IMR-90 (cell line): Measurements from ENCODE around the gene TELO2. TPM values are rescaled to one million over a fixed set of nuclear protein-coding genes. Genes with fewer than 3 reads are reported as not detected.

Source experiments
- ATAC-seq: fragments of 200-7000 bp; cut with Tn5 transposase; 2 replicates; pipeline ENCODE4 v1.9.1; 2020; ENCODE audit warnings: low read depth, mild to moderate bottlenecking, moderate library complexity
- BruUV-seq: library from RNA; stranded (reverse); fragments of 400-500 nt; replicated peaks from 2 replicates; lab custom pipeline; 2021; lab: Mats Ljungman, UMichigan
- CTCF ChIA-PET: fragments of 300-600 bp; formaldehyde crosslinking; extraction: SDS; loops from one replicate; lab custom pipeline; 2021; ENCODE audit warnings: antibody characterized with exemption; lab: Yijun Ruan, JAX
- POLR2A ChIA-PET: fragments of 300-600 bp; sonication (Branson Sonifier 250); formaldehyde crosslinking; loops from one replicate; lab custom pipeline; 2022; ENCODE audit warnings: antibody characterized with exemption; ENCODE audit not compliant: unreplicated experiment; lab: Charles Lee
- DNase-seq: peaks from one replicate; pipeline ENCODE4 v3.0.0; 2013
- H2AFZ ChIP-seq: replicated peaks from 2 replicates; pipeline ENCODE3; 2013; ENCODE audit warnings: low read length, mild to moderate bottlenecking; ENCODE audit not compliant: poor library complexity
- H2AK5ac ChIP-seq: 2 replicates; pipeline ENCODE4 v1.6.1; 2013; ENCODE audit warnings: low read depth, low read length, inconsistent platforms
- H2AK9ac ChIP-seq: replicated peaks from 2 replicates; pipeline ENCODE3; 2013; ENCODE audit warnings: mild to moderate bottlenecking, low read depth, low read length, moderate library complexity; ENCODE audit not compliant: poor library complexity
- H2BK120ac ChIP-seq: 2 replicates; pipeline ENCODE4 v1.6.1; 2013; ENCODE audit warnings: low read depth, low read length, inconsistent platforms
- H2BK15ac ChIP-seq: 3 replicates; pipeline ENCODE4 v1.6.1; 2013; ENCODE audit warnings: low read depth, low read length, inconsistent platforms
- H2BK20ac ChIP-seq: 2 replicates; pipeline ENCODE4 v1.6.1; 2013; ENCODE audit warnings: low read depth, mild to moderate bottlenecking, inconsistent platforms, low read length, moderate library complexity
- H2BK5ac ChIP-seq: 2 replicates; pipeline ENCODE4 v1.6.1; 2013; ENCODE audit warnings: mild to moderate bottlenecking, low read depth, low read length, inconsistent platforms; ENCODE audit not compliant: poor library complexity, severe bottlenecking
- H3K14ac ChIP-seq: replicated peaks from 2 replicates; pipeline ENCODE4 v1.6.1; 2013; ENCODE audit warnings: low read depth, low read length, inconsistent platforms
- H3K18ac ChIP-seq: 2 replicates; pipeline ENCODE4 v1.6.1; 2013; ENCODE audit warnings: low read depth, low read length, control low read depth
- H3K23ac ChIP-seq: 2 replicates; pipeline ENCODE4 v1.6.1; 2013; ENCODE audit warnings: low read depth, low read length, inconsistent platforms
- H3K27ac ChIP-seq: 2 replicates; pipeline ENCODE4 v1.5.1; 2013; ENCODE audit warnings: mild to moderate bottlenecking, control low read depth, low read length; ENCODE audit not compliant: insufficient read depth
- H3K27me3 ChIP-seq: 2 replicates; pipeline ENCODE4 v1.6.1; 2013; ENCODE audit warnings: low read length; ENCODE audit not compliant: control insufficient read depth, insufficient read depth
- H3K36me3 ChIP-seq: 2 replicates; pipeline ENCODE4 v1.6.1; 2013; ENCODE audit warnings: low read length, mixed read lengths; ENCODE audit not compliant: control insufficient read depth, insufficient read depth
- H3K4ac ChIP-seq: 2 replicates; pipeline ENCODE4 v1.6.1; 2013; ENCODE audit warnings: low read depth, low read length, inconsistent platforms
- H3K4me1 ChIP-seq: 2 replicates; pipeline ENCODE4 v1.6.1; 2013; ENCODE audit warnings: low read length, mixed read lengths; ENCODE audit not compliant: control insufficient read depth, insufficient read depth
- H3K4me2 ChIP-seq: 2 replicates; pipeline ENCODE4 v1.6.1; 2013; ENCODE audit warnings: low read depth, mild to moderate bottlenecking, control low read depth, low read length, moderate library complexity
- H3K4me3 ChIP-seq: 2 replicates; pipeline ENCODE4 v1.5.1; 2013; ENCODE audit warnings: low read depth, mild to moderate bottlenecking, control low read depth, low read length, moderate library complexity; ENCODE audit not compliant: insufficient read depth
- H3K56ac ChIP-seq: 2 replicates; pipeline ENCODE4 v1.6.1; 2013; ENCODE audit warnings: low read length, inconsistent platforms; ENCODE audit not compliant: insufficient read depth; ENCODE audit errors: extremely low read depth
- H3K79me1 ChIP-seq, 2 experiments: 2 replicates each; pipeline ENCODE4 v1.6.1; 2013; ENCODE audit warnings: low read length in 2 of 2, inconsistent platforms in 1 of 2, low read depth in 1 of 2
- H3K9ac ChIP-seq: 2 replicates; pipeline ENCODE4 v1.6.1; 2013; ENCODE audit warnings: low read depth, low read length, control low read depth
- H3K9me1 ChIP-seq: 2 replicates; pipeline ENCODE4 v1.6.1; 2013; ENCODE audit warnings: low read length, inconsistent platforms; ENCODE audit not compliant: insufficient read depth
- H3K9me3 ChIP-seq: 2 replicates; pipeline ENCODE4 v1.6.1; 2013; ENCODE audit warnings: low read length; ENCODE audit not compliant: control insufficient read depth, insufficient read depth
- H4K20me1 ChIP-seq: 2 replicates; pipeline ENCODE4 v1.6.1; 2013; ENCODE audit warnings: low read length, inconsistent platforms; ENCODE audit not compliant: insufficient read depth
- H4K5ac ChIP-seq: 2 replicates; pipeline ENCODE4 v1.6.1; 2013; ENCODE audit warnings: mild to moderate bottlenecking, low read depth, low read length, control low read depth
- H4K8ac ChIP-seq, 2 experiments: 2 replicates each; pipeline ENCODE4 v1.6.1; 2013; ENCODE audit warnings: low read depth in 2 of 2, low read length in 2 of 2, control low read depth in 1 of 2, inconsistent platforms in 1 of 2
- H4K91ac ChIP-seq: 2 replicates; pipeline ENCODE4 v1.6.1; 2013; ENCODE audit warnings: low read depth, low read length, inconsistent platforms; ENCODE audit not compliant: insufficient read depth
- BHLHE40 ChIP-seq: fragments of 150-350 bp; IDR thresholded peaks from 2 replicates; pipeline ENCODE4 v1.6.1; 2016; ENCODE audit warnings: mild to moderate bottlenecking, low read depth, low read length
- CEBPB ChIP-seq: IDR thresholded peaks from 2 replicates; pipeline ENCODE4 v1.6.1; 2012; ENCODE audit warnings: low read depth, low read length, improper control_type of control experiment
- CHD1 ChIP-seq: IDR thresholded peaks from 2 replicates; pipeline ENCODE4 v1.6.1; 2012; ENCODE audit warnings: low read depth, low read length, improper control_type of control experiment
- CTCF ChIP-seq: conservative IDR thresholded peaks from 2 replicates; pipeline ENCODE4 v1.5.1; 2012; ENCODE audit warnings: mild to moderate bottlenecking, low read depth, low read length, improper control_type of control experiment
- ELK1 ChIP-seq: fragments of 150-350 bp; IDR thresholded peaks from 2 replicates; pipeline ENCODE4 v1.6.1; 2016; ENCODE audit warnings: low read depth, mild to moderate bottlenecking, low read length, moderate library complexity, borderline replicate concordance
- FOS ChIP-seq: fragments of 150-350 bp; IDR thresholded peaks from 2 replicates; pipeline ENCODE4 v1.6.1; 2016; ENCODE audit warnings: low read depth, low read length
- MAFK ChIP-seq: IDR thresholded peaks from 2 replicates; pipeline ENCODE4 v1.6.1; 2012; ENCODE audit warnings: low read depth, low read length, improper control_type of control experiment
- MAZ ChIP-seq: IDR thresholded peaks from 2 replicates; pipeline ENCODE4 v1.6.1; 2012; ENCODE audit warnings: low read depth, mild to moderate bottlenecking, low read length, improper control_type of control experiment, moderate library complexity, borderline replicate concordance
- MXI1 ChIP-seq: IDR thresholded peaks from 2 replicates; pipeline ENCODE4 v1.6.1; 2012; ENCODE audit warnings: low read depth, mild to moderate bottlenecking, low read length, moderate library complexity, borderline replicate concordance
- NFE2L2 ChIP-seq: fragments of 150-350 bp; IDR thresholded peaks from 2 replicates; pipeline ENCODE4 v1.6.1; 2016; ENCODE audit warnings: low read depth, mild to moderate bottlenecking, low read length
- POLR2A ChIP-seq: IDR thresholded peaks from 2 replicates; pipeline ENCODE4 v1.6.1; 2012; ENCODE audit warnings: mild to moderate bottlenecking, low read depth, low read length
- RAD21 ChIP-seq: IDR thresholded peaks from 2 replicates; pipeline ENCODE4 v1.6.1; 2012; ENCODE audit warnings: low read length, improper control_type of control experiment
- RCOR1 ChIP-seq: IDR thresholded peaks from 2 replicates; pipeline ENCODE4 v1.6.1; 2012; ENCODE audit warnings: mild to moderate bottlenecking, low read length, improper control_type of control experiment; ENCODE audit not compliant: insufficient replicate concordance
- RFX5 ChIP-seq: IDR thresholded peaks from 2 replicates; pipeline ENCODE4 v1.8.0; 2012; ENCODE audit warnings: low read depth, mild to moderate bottlenecking, low read length, moderate library complexity
- SMC3 ChIP-seq: fragments of 150-350 bp; IDR thresholded peaks from 2 replicates; pipeline ENCODE4 v1.6.1; 2016; ENCODE audit warnings: low read depth, mild to moderate bottlenecking, antibody characterized with exemption, low read length, moderate library complexity
- USF2 ChIP-seq: fragments of 150-350 bp; IDR thresholded peaks from 2 replicates; pipeline ENCODE4 v1.6.1; 2017; ENCODE audit warnings: mild to moderate bottlenecking, antibody characterized with exemption, low read length, low read depth
- WGBS, 2 experiments: methylation state at CpG; one replicate each; pipeline versions ENCODE4 v1.1.5 to v1.1.7; 2013; ENCODE audit warnings: missing lambda C conversion rate in 2 of 2; ENCODE audit not compliant: insufficient read length in 1 of 2; ENCODE audit errors: extremely low coverage in 2 of 2; 5-methylcytosine and 5-hydroxymethylcytosine counted together
- dilution Hi-C: fragments of 300-500 bp; cut with HindIII; formaldehyde crosslinking; loops from one replicate; pipeline ENCODE4 v1.14.3; 2018; ENCODE audit warnings: low sequenced_read_pairs; ENCODE audit not compliant: unreplicated experiment
- in situ Hi-C: fragments of 300-500 bp; cut with MboI; formaldehyde crosslinking; loops from 3 replicates; pipeline ENCODE4 v1.14.3; 2019; ENCODE audit warnings: low sequenced_read_pairs, inconsistent platforms, mixed read lengths
- intact Hi-C: fragments of 100-400 bp; cut with micrococcal nuclease; formaldehyde crosslinking; loops from 2 replicates; pipeline ENCODE4 v1.10.0; 2022
- polyA plus RNA-seq, 3 experiments: library from polyadenylated mRNA; depleted of rRNA; stranded (reverse); fragments of >200 nt; gene quantifications; 2 replicates each; pipeline ENCODE4 v1.2.3, GENCODE V29; 2012; ENCODE audit warnings: low replicate concordance in 1 of 3
- total RNA-seq: library from RNA; depleted of rRNA; stranded (reverse); fragments of >200 nt; gene quantifications from 2 replicates; pipeline ENCODE4 v1.2.3, GENCODE V29; 2012

TELO2 gene
- total and polyA plus RNA-seq, 2 of the 4 experiments (the other 2 are of a cell fraction): 6.6 to 26.6 TPM

GRCh38 chr16:1444730-1445517 lies 48.2 kb upstream of the TELO2 start:
- POLR2A ChIA-PET: no interaction called here
- dilution Hi-C loops: no loop called here
- CTCF ChIA-PET: no interaction called here
- Histone ChIP-seq H3K4me1 (no peaks in the 10 kb centered on the region), H2BK15ac (no peak overlapping the region), H3K27ac (no peak overlapping the region), H3K9me1 (no peaks in the 10 kb centered on the region), H2BK20ac (no peak overlapping the region), H3K79me1 (no peaks in the 10 kb centered on the region), H3K4me2 (no peak overlapping the region), H3K9me3 (no peaks in the 10 kb centered on the region), H3K4me3 (no peak overlapping the region), H2BK120ac (no peak overlapping the region), H4K91ac (no peak overlapping the region), H2AK5ac (no peak overlapping the region), H2BK5ac (no peak overlapping the region), H3K23ac (no peak overlapping the region), H3K27me3 (no peaks in the 10 kb centered on the region), H3K9ac (no peak overlapping the region), H4K8ac (no peak overlapping the region), H3K36me3 (peaks cover 16% of the 10 kb centered on the region; the same call in 1 of the 2 replicates), H2AK9ac (no peak overlapping the region), H4K20me1 (no peaks in the 10 kb centered on the region), H2AFZ (no peak overlapping the region), H3K14ac (no peak overlapping the region), H3K4ac (no peak overlapping the region), H3K18ac (no peak overlapping the region), H3K56ac (no peak overlapping the region), H4K5ac (no peak overlapping the region)
- in situ Hi-C loops: no loop called here
- ATAC-seq: no peak
- WGBS, 2 experiments: 82% methylated on average over 13 of the region's 48 CpGs; no CpG with 5 or more reads in 1 of the 2 experiments
- DNase-seq: no peak
- intact Hi-C loops: no loop called here
- TF ChIP-seq RFX5: no peak
- no peak for TF ChIP-seq ELK1
- no peak for TF ChIP-seq CTCF
- no peak for TF ChIP-seq SMC3
- no peak for TF ChIP-seq USF2
- no peak for TF ChIP-seq FOS
- TF ChIP-seq POLR2A: no peak
- no peak for TF ChIP-seq CHD1
- no peak for TF ChIP-seq NFE2L2
- no peak for TF ChIP-seq MAFK
- no peak for TF ChIP-seq RAD21
- no peak for TF ChIP-seq MXI1
- TF ChIP-seq CEBPB: no peak
- TF ChIP-seq RCOR1: no peak
- TF ChIP-seq MAZ: no peak
- no peak for TF ChIP-seq BHLHE40
- no TSS peak for BruUV-seq
